Measurements from ENCODE around the gene HOXA7.

HOXA7 gene

DNA sequence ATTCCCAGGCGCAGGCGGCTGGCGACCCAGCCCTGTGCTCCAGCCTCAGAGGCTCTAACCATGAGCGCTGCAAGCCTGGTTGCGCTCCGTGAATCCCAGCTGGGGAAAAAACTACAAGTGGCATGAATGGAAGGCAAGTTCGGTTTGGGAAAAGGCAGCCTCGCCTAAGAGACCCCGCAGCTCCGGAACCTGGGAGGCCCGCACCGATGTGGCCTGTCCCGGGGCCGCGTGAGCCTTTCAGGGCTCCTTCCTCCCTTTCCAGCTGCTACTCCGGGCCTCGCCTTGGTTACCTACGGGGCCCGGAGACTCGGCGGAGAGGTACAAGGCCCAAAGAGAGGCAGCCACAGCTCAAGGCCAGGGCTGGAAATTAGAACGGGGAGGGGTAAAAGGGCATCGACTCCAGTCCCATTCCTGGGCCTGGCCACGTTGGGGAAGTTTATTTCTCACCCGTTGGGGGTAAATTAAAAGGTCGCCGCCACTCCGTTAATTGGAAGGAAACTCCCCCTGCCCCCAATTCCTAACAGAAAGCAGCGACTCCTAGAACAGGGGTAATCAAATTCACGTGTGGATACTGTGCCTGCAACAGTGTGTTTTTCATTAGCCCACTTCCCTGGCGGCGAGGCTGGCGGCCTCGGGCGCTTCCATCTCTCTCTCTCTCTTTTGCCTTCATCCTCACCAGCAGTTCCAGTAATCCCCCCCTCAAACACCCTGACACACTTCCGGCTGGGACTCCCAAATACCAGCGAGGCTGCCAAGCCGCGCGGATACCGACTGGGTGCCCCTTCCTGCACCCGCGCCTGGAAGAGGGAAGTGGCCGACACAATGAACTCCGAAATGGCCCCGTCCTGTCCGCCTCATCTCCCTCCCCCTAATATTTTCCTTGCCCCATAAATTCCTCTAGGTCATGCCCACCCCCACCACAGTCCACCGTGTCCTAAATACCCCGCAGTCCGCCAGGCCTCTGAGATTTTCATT, 10.3 kb upstream of the HOXA7 start:
- TF ChIP-seq, protein P1, sequence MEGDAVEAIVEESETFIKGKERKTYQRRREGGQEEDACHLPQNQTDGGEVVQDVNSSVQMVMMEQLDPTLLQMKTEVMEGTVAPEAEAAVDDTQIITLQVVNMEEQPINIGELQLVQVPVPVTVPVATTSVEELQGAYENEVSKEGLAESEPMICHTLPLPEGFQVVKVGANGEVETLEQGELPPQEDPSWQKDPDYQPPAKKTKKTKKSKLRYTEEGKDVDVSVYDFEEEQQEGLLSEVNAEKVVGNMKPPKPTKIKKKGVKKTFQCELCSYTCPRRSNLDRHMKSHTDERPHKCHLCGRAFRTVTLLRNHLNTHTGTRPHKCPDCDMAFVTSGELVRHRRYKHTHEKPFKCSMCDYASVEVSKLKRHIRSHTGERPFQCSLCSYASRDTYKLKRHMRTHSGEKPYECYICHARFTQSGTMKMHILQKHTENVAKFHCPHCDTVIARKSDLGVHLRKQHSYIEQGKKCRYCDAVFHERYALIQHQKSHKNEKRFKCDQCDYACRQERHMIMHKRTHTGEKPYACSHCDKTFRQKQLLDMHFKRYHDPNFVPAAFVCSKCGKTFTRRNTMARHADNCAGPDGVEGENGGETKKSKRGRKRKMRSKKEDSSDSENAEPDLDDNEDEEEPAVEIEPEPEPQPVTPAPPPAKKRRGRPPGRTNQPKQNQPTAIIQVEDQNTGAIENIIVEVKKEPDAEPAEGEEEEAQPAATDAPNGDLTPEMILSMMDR (IDR thresholded peaks at IDR 0.05; ENCODE audit: low read depth, low read length, missing control alignments) = no peak
- no peak overlapping the region for H3K4me3 ChIP-seq (ENCODE audit: low read depth, low read length)
- no peak for DNase-seq (ENCODE audit: low read depth)

- DNase-seq (ENCODE audit: low read depth) = no peak
- no peak overlapping the region for H3K4me3 ChIP-seq (ENCODE audit: low read depth, low read length)
- TF ChIP-seq, protein P1 (IDR thresholded peaks at IDR 0.05; ENCODE audit: low read depth, low read length, missing control alignments) = no peak
Measured at GRCh38 chr7:27165996-27166530, 9.6 kb upstream of the HOXA7 start.

- H3K4me3 ChIP-seq (ENCODE audit: low read depth, low read length) = no peak within 1 kb of the TSS
Measured at GRCh38 chr7:27165089-27165995, 8.9 kb upstream of the HOXA7 start, which contains the start of gene HOXA9. TSS of gene HOXA9 (minus strand) at chr7:27165537. CDS start at chr7:27165457, 80 bp downstream.

DNA sequence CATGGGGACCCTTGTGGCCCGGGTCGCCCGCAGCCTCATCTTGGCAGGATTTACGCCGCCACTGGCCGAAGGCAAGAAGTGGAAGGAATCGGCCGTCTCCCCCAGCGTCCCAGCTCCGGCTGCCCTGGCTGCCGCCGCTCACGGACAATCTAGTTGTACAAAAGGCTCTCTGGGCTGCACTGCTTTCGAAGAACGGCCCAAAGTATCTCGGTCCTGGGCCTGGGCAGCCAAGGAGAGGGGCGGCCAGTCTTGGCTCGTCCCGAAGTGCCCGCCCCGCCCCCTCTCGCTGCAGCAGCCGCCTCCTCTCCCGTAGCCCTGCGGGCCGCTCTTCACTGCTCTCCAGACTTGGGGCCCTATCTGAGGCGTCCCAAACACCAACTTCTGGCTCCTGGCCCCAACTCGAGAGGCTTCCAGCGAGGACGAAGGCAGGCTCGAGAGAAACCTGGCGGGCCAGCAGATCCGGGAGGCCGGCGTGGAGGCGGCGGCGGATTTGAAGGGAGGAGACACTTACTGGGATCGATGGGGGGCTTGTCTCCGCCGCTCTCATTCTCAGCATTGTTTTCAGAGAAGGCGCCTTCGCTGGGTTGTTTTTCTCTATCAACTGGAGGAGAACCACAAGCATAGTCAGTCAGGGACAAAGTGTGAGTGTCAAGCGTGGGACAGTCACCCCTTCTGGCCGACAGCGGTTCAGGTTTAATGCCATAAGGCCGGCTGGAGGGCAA, 8.1 kb upstream of the HOXA7 start:
- TF ChIP-seq, protein P1 (IDR thresholded peaks at IDR 0.05; ENCODE audit: low read depth, low read length, missing control alignments) = no peak
- DNase-seq (ENCODE audit: low read depth) = no peak
- no peak overlapping the region for H3K4me3 ChIP-seq (ENCODE audit: low read depth, low read length)

More at GRCh38 chr7:27165089-27165995, 8.9 kb upstream of the HOXA7 start, which contains the start of gene HOXA9:
- no peak for DNase-seq (ENCODE audit: low read depth)
- TF ChIP-seq, protein P1 (IDR thresholded peaks at IDR 0.05; ENCODE audit: low read depth, low read length, missing control alignments) = no peak

- DNase-seq (ENCODE audit: low read depth) = no peak
- TF ChIP-seq, protein P1 (IDR thresholded peaks at IDR 0.05; ENCODE audit: low read depth, low read length, missing control alignments) = no peak
- H3K4me3 ChIP-seq (ENCODE audit: low read depth, low read length) = no peak overlapping the region
Measured at GRCh38 chr7:27164045-27164366, 7.5 kb upstream of the HOXA7 start.

Measured in GM12864 (cell line).